ENCODE measurements around the gene ZNF598. TPM values are rescaled to one million over a fixed set of nuclear protein-coding genes. Genes with fewer than 3 reads are reported as not detected.

The ZNF598 gene
- total RNA-seq, 1 experiment from 2014 or later = 75.8 TPM

GRCh38 chr16:2016407-2016922, 6.8 kb upstream of the ZNF598 start:
- Histone ChIP-seq H3K36me3 (ENCODE audit: insufficient read depth, low read length, poor library complexity, severe bottlenecking) (no peaks in the 10 kb centered on the region), H3K9me3 (ENCODE audit: low read depth, low read length, poor library complexity, severe bottlenecking) (no peaks in the 10 kb centered on the region), H3K4me3 (ENCODE audit: low read depth, low read length, poor library complexity, severe bottlenecking) (no peak overlapping the region), H3K27me3 (replicated peaks; ENCODE audit: insufficient read depth, low read depth, low read length, poor library complexity) (no peaks in the 10 kb centered on the region), H3K4me1 (ENCODE audit: insufficient read depth, low read length, poor library complexity, severe bottlenecking) (no peaks in the 10 kb centered on the region), H3K27ac (ENCODE audit: low read depth, low read length, poor library complexity, severe bottlenecking) (no peak overlapping the region)
- TF ChIP-seq EZH2 (IDR thresholded peaks at IDR 0.05; ENCODE audit: borderline replicate concordance, low read depth, low read length, poor library complexity, severe bottlenecking) = no peak
- TF ChIP-seq, protein P1, sequence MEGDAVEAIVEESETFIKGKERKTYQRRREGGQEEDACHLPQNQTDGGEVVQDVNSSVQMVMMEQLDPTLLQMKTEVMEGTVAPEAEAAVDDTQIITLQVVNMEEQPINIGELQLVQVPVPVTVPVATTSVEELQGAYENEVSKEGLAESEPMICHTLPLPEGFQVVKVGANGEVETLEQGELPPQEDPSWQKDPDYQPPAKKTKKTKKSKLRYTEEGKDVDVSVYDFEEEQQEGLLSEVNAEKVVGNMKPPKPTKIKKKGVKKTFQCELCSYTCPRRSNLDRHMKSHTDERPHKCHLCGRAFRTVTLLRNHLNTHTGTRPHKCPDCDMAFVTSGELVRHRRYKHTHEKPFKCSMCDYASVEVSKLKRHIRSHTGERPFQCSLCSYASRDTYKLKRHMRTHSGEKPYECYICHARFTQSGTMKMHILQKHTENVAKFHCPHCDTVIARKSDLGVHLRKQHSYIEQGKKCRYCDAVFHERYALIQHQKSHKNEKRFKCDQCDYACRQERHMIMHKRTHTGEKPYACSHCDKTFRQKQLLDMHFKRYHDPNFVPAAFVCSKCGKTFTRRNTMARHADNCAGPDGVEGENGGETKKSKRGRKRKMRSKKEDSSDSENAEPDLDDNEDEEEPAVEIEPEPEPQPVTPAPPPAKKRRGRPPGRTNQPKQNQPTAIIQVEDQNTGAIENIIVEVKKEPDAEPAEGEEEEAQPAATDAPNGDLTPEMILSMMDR (conservative IDR thresholded peaks at IDR 0.05; ENCODE audit: low read depth, low read length) = peak; percentile 70
- POLR2A ChIA-PET (ENCODE audit: low non-redundant PET) = no interaction called here
- intact Hi-C loops (cut with micrococcal nuclease; ENCODE audit: unreplicated experiment) = no loop called here
- BruUV-seq (replicated peaks) = no TSS peak
- CTCF ChIA-PET = interaction anchor here (0.5 to 1.4 kb wide), 6 partner anchors 11 to 1018 kb away, joined by 3 to 11 read pairs (median 3); partner anchors contain the start of gene ECI1
- DNase-seq (ENCODE audit: low spot score) = peak; percentile 55

DNA sequence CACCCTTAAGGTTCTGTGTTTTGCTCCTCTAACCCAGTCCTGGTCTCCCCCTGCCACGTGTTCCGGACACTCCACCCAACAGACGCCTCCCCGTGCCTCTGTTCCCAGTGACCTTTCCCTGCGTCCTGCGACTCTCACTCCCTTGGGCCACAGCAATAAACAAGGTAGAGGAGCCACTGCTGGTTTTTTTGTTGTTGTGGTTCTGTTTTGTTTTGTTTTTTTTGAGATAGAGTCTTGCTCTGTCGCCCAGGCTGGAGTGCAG, 6.3 kb upstream of the ZNF598 start:
- TF ChIP-seq, protein P1 (conservative IDR thresholded peaks at IDR 0.05; ENCODE audit: low read depth, low read length) = no peak
- TF ChIP-seq EZH2 (IDR thresholded peaks at IDR 0.05; ENCODE audit: borderline replicate concordance, low read depth, low read length, poor library complexity, severe bottlenecking) = no peak
- no peak for DNase-seq (ENCODE audit: low spot score)
- Histone ChIP-seq H3K27me3 (replicated peaks; ENCODE audit: insufficient read depth, low read depth, low read length, poor library complexity) (no peaks in the 10 kb centered on the region), H3K27ac (ENCODE audit: low read depth, low read length, poor library complexity, severe bottlenecking) (peak overlapping the region; percentile 25), H3K4me1 (ENCODE audit: insufficient read depth, low read length, poor library complexity, severe bottlenecking) (peaks cover under 1% of the 10 kb centered on the region), H3K36me3 (ENCODE audit: insufficient read depth, low read length, poor library complexity, severe bottlenecking) (no peaks in the 10 kb centered on the region), H3K9me3 (ENCODE audit: low read depth, low read length, poor library complexity, severe bottlenecking) (no peaks in the 10 kb centered on the region), H3K4me3 (ENCODE audit: low read depth, low read length, poor library complexity, severe bottlenecking) (no peak overlapping the region)
- BruUV-seq (replicated peaks) = no TSS peak
- intact Hi-C loops (cut with micrococcal nuclease; ENCODE audit: unreplicated experiment) = no loop called here
- ChIA-PET POLR2A (ENCODE audit: low non-redundant PET) (no interaction called here), CTCF (interaction anchor here (0.6 to 1.4 kb wide), 4 partner anchors 12 to 252 kb away, joined by 3 to 11 read pairs (median 3); partner anchors contain the start of gene ECI1)

GRCh38 chr16:2015117-2015946, 5.7 kb upstream of the ZNF598 start:
- intact Hi-C loops (cut with micrococcal nuclease; ENCODE audit: unreplicated experiment) = no loop called here
- CTCF ChIA-PET = no interaction called here
- no peaks in the 10 kb centered on the region for H3K27me3 ChIP-seq (replicated peaks; ENCODE audit: insufficient read depth, low read depth, low read length, poor library complexity)
- BruUV-seq (replicated peaks) = no TSS peak
- POLR2A ChIA-PET (ENCODE audit: low non-redundant PET) = interaction anchor here (0.6 kb wide), 1 partner anchor 140 kb away, joined by 3 read pairs; the partner anchor contains the start of gene TRAF7
- no peak overlapping the region for H3K4me3 ChIP-seq (ENCODE audit: low read depth, low read length, poor library complexity, severe bottlenecking)
- peaks cover 5% of the 10 kb centered on the region for H3K4me1 ChIP-seq (ENCODE audit: insufficient read depth, low read length, poor library complexity, severe bottlenecking)
- no peak for DNase-seq (ENCODE audit: low spot score)
- peak overlapping the region; percentile 25 for H3K27ac ChIP-seq (ENCODE audit: low read depth, low read length, poor library complexity, severe bottlenecking)
- no peaks in the 10 kb centered on the region for H3K9me3 ChIP-seq (ENCODE audit: low read depth, low read length, poor library complexity, severe bottlenecking)
- no peak for TF ChIP-seq EZH2 (IDR thresholded peaks at IDR 0.05; ENCODE audit: borderline replicate concordance, low read depth, low read length, poor library complexity, severe bottlenecking)
- TF ChIP-seq, protein P1 (conservative IDR thresholded peaks at IDR 0.05; ENCODE audit: low read depth, low read length) = no peak
- no peaks in the 10 kb centered on the region for H3K36me3 ChIP-seq (ENCODE audit: insufficient read depth, low read length, poor library complexity, severe bottlenecking)
